Endothelial cell (in vitro differentiated cells): ENCODE measurements around the gene INAFM2. TPM values are rescaled to one million over a fixed set of nuclear protein-coding genes. Genes with fewer than 3 reads are reported as not detected.

ENCODE experiments used
- DNase-seq: peaks from one replicate; pipeline ENCODE4 v3.0.0; 2021; ENCODE audit warnings: low spot score
- H3K27ac Mint-ChIP-seq: one replicate; pipeline ENCODE4 v1.8.0; 2021; ENCODE audit warnings: mixed read lengths, inconsistent platforms; ENCODE audit not compliant: unreplicated experiment
- H3K27me3 Mint-ChIP-seq: one replicate; pipeline ENCODE4 v1.8.0; 2021; ENCODE audit warnings: mild to moderate bottlenecking, moderate library complexity, mixed read lengths, inconsistent platforms; ENCODE audit not compliant: unreplicated experiment
- H3K36me3 Mint-ChIP-seq: one replicate; pipeline ENCODE4 v1.8.0; 2021; ENCODE audit warnings: mild to moderate bottlenecking, low read depth, mixed read lengths, inconsistent platforms; ENCODE audit not compliant: unreplicated experiment
- H3K4me1 Mint-ChIP-seq: one replicate; pipeline ENCODE4 v1.8.0; 2021; ENCODE audit warnings: mild to moderate bottlenecking, mixed read lengths, inconsistent platforms; ENCODE audit not compliant: unreplicated experiment
- H3K4me3 Mint-ChIP-seq: one replicate; pipeline ENCODE4 v1.8.0; 2021; ENCODE audit warnings: mild to moderate bottlenecking, mixed read lengths, inconsistent platforms; ENCODE audit not compliant: unreplicated experiment
- H3K9me3 Mint-ChIP-seq: one replicate; pipeline ENCODE4 v1.8.0; 2021; ENCODE audit warnings: mixed read lengths, inconsistent platforms; ENCODE audit not compliant: unreplicated experiment
- CTCF ChIP-seq: fragments of 200-600 bp; sonication (generic); IDR thresholded peaks from one replicate; pipeline ENCODE4 v1.5.0; 2021; ENCODE audit warnings: antibody characterized with exemption; ENCODE audit not compliant: unreplicated experiment
- total RNA-seq: library from RNA; stranded (reverse); fragmentation: NEBNext Ultra II Directional; extraction: Animal tissue kit (Norgen Biotek cat#: 25700); gene quantifications from one replicate; pipeline ENCODE4 v1.2.1, GENCODE V29; 2021; ENCODE audit not compliant: unreplicated experiment

INAFM2 gene
- total RNA-seq, 1 donor from 2014 or later = 17.7 TPM

- Mint-ChIP-seq H3K36me3 (peaks cover 6% of the 10 kb centered on the region), H3K4me3 (no peak overlapping the region), H3K9me3 (no peaks in the 10 kb centered on the region), H3K27ac (no peak overlapping the region), H3K4me1 (peaks cover 11% of the 10 kb centered on the region), H3K27me3 (peaks cover 14% of the 10 kb centered on the region)
- TF ChIP-seq CTCF = no peak
- no peak for DNase-seq
Measured at GRCh38 chr15:40292246-40292645, 31.2 kb upstream of the INAFM2 start.

- Mint-ChIP-seq H3K27me3 (peaks cover 22% of the 10 kb centered on the region), H3K27ac (no peak overlapping the region), H3K9me3 (no peaks in the 10 kb centered on the region), H3K4me3 (no peak overlapping the region), H3K36me3 (peaks cover 10% of the 10 kb centered on the region), H3K4me1 (peaks cover 11% of the 10 kb centered on the region)
- no peak for TF ChIP-seq CTCF
- DNase-seq = no peak
Measured at GRCh38 chr15:40293006-40293405, 30.5 kb upstream of the INAFM2 start.

- TF ChIP-seq CTCF = no peak
- H3K4me3 Mint-ChIP-seq = no peak overlapping the region
- H3K27me3 Mint-ChIP-seq = peaks cover 23% of the 10 kb centered on the region
- no peaks in the 10 kb centered on the region for H3K9me3 Mint-ChIP-seq
- H3K36me3 Mint-ChIP-seq = peaks cover 15% of the 10 kb centered on the region
- no peak for DNase-seq
- H3K4me1 Mint-ChIP-seq = peaks cover 11% of the 10 kb centered on the region
- H3K27ac Mint-ChIP-seq = no peak overlapping the region
Measured at GRCh38 chr15:40293905-40294895, 29.3 kb upstream of the INAFM2 start.

- no peak overlapping the region for H3K4me3 Mint-ChIP-seq
- peaks cover 21% of the 10 kb centered on the region for H3K27me3 Mint-ChIP-seq
- H3K36me3 Mint-ChIP-seq = peaks cover 22% of the 10 kb centered on the region
- H3K9me3 Mint-ChIP-seq = no peaks in the 10 kb centered on the region
- TF ChIP-seq CTCF = no peak
- peak overlapping the region; percentile 48 for H3K27ac Mint-ChIP-seq
- DNase-seq = no peak
- H3K4me1 Mint-ChIP-seq = peaks cover 11% of the 10 kb centered on the region
Measured at GRCh38 chr15:40295297-40295696, 28.2 kb upstream of the INAFM2 start.
